ENCODE data around the gene DGKZ. TPM values are rescaled to one million over a fixed set of nuclear protein-coding genes. Genes with fewer than 3 reads are reported as not detected.
"Not testable (repeated sequence)": the region's sequence is repeated elsewhere in the genome, so short reads cannot be mapped to it uniquely, and the experiment has no call there.

The DGKZ gene
- total RNA-seq, 2 experiments from 2014 or later, result 159 to 166 TPM

GRCh38 chr11:46299451-46299961 lies 47.8 kb upstream of the DGKZ start:
- Mint-ChIP-seq H3K27ac (no peak overlapping the region), H3K4me1 (ENCODE audit: low read depth) (peaks cover 14% of the 10 kb centered on the region), H3K36me3 (ENCODE audit: low read depth) (no peaks in the 10 kb centered on the region), H3K4me3 (no peak overlapping the region), H3K9me3 (no peaks in the 10 kb centered on the region), H3K27me3 (peaks cover 11% of the 10 kb centered on the region)
- TF ChIP-seq, protein P1, sequence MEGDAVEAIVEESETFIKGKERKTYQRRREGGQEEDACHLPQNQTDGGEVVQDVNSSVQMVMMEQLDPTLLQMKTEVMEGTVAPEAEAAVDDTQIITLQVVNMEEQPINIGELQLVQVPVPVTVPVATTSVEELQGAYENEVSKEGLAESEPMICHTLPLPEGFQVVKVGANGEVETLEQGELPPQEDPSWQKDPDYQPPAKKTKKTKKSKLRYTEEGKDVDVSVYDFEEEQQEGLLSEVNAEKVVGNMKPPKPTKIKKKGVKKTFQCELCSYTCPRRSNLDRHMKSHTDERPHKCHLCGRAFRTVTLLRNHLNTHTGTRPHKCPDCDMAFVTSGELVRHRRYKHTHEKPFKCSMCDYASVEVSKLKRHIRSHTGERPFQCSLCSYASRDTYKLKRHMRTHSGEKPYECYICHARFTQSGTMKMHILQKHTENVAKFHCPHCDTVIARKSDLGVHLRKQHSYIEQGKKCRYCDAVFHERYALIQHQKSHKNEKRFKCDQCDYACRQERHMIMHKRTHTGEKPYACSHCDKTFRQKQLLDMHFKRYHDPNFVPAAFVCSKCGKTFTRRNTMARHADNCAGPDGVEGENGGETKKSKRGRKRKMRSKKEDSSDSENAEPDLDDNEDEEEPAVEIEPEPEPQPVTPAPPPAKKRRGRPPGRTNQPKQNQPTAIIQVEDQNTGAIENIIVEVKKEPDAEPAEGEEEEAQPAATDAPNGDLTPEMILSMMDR (IDR thresholded peaks at IDR 0.05), result no peak
- Histone ChIP-seq H3K9me3 (ENCODE audit: control insufficient read depth in 1 of 2, insufficient read depth in 1 of 2, low read length in 2 of 2) (peaks cover 0 to 4% of the 10 kb centered on the region in 2 experiments), H3K27ac (ENCODE audit: low read depth in 1 of 2, low read length in 2 of 2) (no peak overlapping the region), H3K4me3 (ENCODE audit: low read length) (no peak overlapping the region), H3K4me1 (ENCODE audit: insufficient read depth, low read length) (peaks cover 22% of the 10 kb centered on the region), H3K36me3 (ENCODE audit: insufficient read depth, low read length) (no peaks in the 10 kb centered on the region), H3K27me3 (ENCODE audit: control insufficient read depth in 1 of 2, insufficient read depth in 2 of 2, low read length in 2 of 2) (peaks cover 6 to 16% of the 10 kb centered on the region in 2 experiments)
- ChIA-PET POLR2A (no interaction called here), CTCF (no interaction called here)
- intact Hi-C loops (cut with DNase I, micrococcal nuclease), result loop anchor here in 1 of 2 experiments (5.0 kb wide), 2 partner anchors 33 to 53 kb away; no protein-coding TSS in a partner anchor
- ATAC-seq (ENCODE audit: poor library complexity) (no peak), DNase-seq (no peak)

GRCh38 chr11:46300270-46300669 lies 47.0 kb upstream of the DGKZ start:
- H3K4me3 ChIP-seq (ENCODE audit: low read length), result no peak overlapping the region
- peaks cover 16% of the 10 kb centered on the region for H3K4me1 ChIP-seq (ENCODE audit: insufficient read depth, low read length)
- ATAC-seq (ENCODE audit: poor library complexity), result no peak
- intact Hi-C loops (cut with DNase I, micrococcal nuclease), result loop anchor here in 1 of 2 experiments (10.0 kb wide), 1 partner anchor 175 kb away; the partner anchor contains the start of gene PHF21A
- Mint-ChIP-seq H3K36me3 (ENCODE audit: low read depth) (no peaks in the 10 kb centered on the region), H3K4me1 (ENCODE audit: low read depth) (peaks cover 14% of the 10 kb centered on the region), H3K4me3 (no peak overlapping the region), H3K27ac (no peak overlapping the region), H3K9me3 (no peaks in the 10 kb centered on the region), H3K27me3 (peaks cover 11% of the 10 kb centered on the region)
- H3K9me3 ChIP-seq (ENCODE audit: control insufficient read depth in 1 of 2, insufficient read depth in 1 of 2, low read length in 2 of 2), result peaks cover 0 to 4% of the 10 kb centered on the region in 2 experiments
- TF ChIP-seq, protein P1 (IDR thresholded peaks at IDR 0.05), result no peak
- DNase-seq, result no peak
- H3K27me3 ChIP-seq (ENCODE audit: control insufficient read depth in 1 of 2, insufficient read depth in 2 of 2, low read length in 2 of 2), result peaks cover 6 to 16% of the 10 kb centered on the region in 2 experiments
- H3K27ac ChIP-seq (ENCODE audit: low read depth in 1 of 2, low read length in 2 of 2), result no peak overlapping the region
- CTCF ChIA-PET, result no interaction called here
- no peaks in the 10 kb centered on the region for H3K36me3 ChIP-seq (ENCODE audit: insufficient read depth, low read length)
- POLR2A ChIA-PET, result no interaction called here

DNA sequence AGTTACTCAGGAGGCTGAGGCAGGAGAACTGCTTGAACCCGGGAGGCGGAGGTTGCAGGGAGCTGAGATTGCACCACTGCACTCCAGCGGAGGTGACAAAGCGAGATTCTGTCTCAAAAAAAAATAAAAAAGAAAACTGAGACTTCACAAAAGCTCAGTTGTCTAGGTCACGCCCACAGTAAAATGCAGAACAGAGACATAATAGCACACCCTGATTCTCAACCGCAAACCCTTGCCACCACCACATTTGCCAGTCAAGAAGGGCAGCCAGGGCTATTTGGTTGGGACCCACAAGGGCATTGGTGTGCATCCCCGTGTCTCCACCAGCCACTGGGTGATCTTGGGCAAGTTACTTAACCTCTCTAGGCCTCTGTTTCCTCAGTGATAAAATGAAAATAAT lies 44.4 kb upstream of the DGKZ start:
- Mint-ChIP-seq H3K9me3 (no peaks in the 10 kb centered on the region), H3K27ac (no peak overlapping the region), H3K4me1 (ENCODE audit: low read depth) (no peaks in the 10 kb centered on the region), H3K36me3 (ENCODE audit: low read depth) (no peaks in the 10 kb centered on the region), H3K27me3 (peaks cover 5% of the 10 kb centered on the region), H3K4me3 (no peak overlapping the region)
- no peak for ATAC-seq (ENCODE audit: poor library complexity)
- intact Hi-C loops (cut with DNase I, micrococcal nuclease), result loop anchor here in 1 of 2 experiments (10.0 kb wide), 1 partner anchor 178 kb away; the partner anchor contains the start of gene PHF21A
- no peak overlapping the region for H3K27ac ChIP-seq (ENCODE audit: low read depth in 1 of 2, low read length in 2 of 2)
- TF ChIP-seq, protein P1 (IDR thresholded peaks at IDR 0.05), result no peak
- H3K4me3 ChIP-seq (ENCODE audit: low read length), result no peak overlapping the region
- ChIA-PET POLR2A (no interaction called here), CTCF (no interaction called here)
- no peaks in the 10 kb centered on the region for H3K9me3 ChIP-seq (ENCODE audit: control insufficient read depth in 1 of 2, insufficient read depth in 1 of 2, low read length in 2 of 2)
- H3K4me1 ChIP-seq (ENCODE audit: insufficient read depth, low read length), result no peaks in the 10 kb centered on the region
- DNase-seq, result peak in 3 of 14 experiments; percentile 7 to 33 (median 27)
- H3K27me3 ChIP-seq (ENCODE audit: control insufficient read depth in 1 of 2, insufficient read depth in 2 of 2, low read length in 2 of 2), result no peaks in the 10 kb centered on the region
- no peaks in the 10 kb centered on the region for H3K36me3 ChIP-seq (ENCODE audit: insufficient read depth, low read length)

GRCh38 chr11:46304036-46304435 lies 43.2 kb upstream of the DGKZ start:
- H3K27me3 ChIP-seq (ENCODE audit: control insufficient read depth in 1 of 2, insufficient read depth in 2 of 2, low read length in 2 of 2); H3K4me1 Mint-ChIP-seq (ENCODE audit: low read depth); H3K36me3 Mint-ChIP-seq (ENCODE audit: low read depth); H3K27me3 Mint-ChIP-seq; H3K9me3 ChIP-seq (ENCODE audit: control insufficient read depth in 1 of 2, insufficient read depth in 1 of 2, low read length in 2 of 2); DNase-seq; H3K4me3 ChIP-seq (ENCODE audit: low read length); H3K9me3 Mint-ChIP-seq; H3K36me3 ChIP-seq (ENCODE audit: insufficient read depth, low read length); H3K4me1 ChIP-seq (ENCODE audit: insufficient read depth, low read length); H3K4me3 Mint-ChIP-seq; ATAC-seq (ENCODE audit: poor library complexity); H3K27ac ChIP-seq (ENCODE audit: low read depth in 1 of 2, low read length in 2 of 2); H3K27ac Mint-ChIP-seq: not testable (repeated sequence)
- POLR2A ChIA-PET, result interaction anchor here (1.0 kb wide), 1 partner anchor 9 kb away, joined by 3 read pairs; no protein-coding TSS in a partner anchor
- intact Hi-C loops (cut with DNase I, micrococcal nuclease), result loop anchor here in 1 of 2 experiments (10.0 kb wide), 1 partner anchor 179 kb away; the partner anchor contains the start of gene PHF21A
- CTCF ChIA-PET, result interaction anchor here (1.3 kb wide), 1 partner anchor 65 kb away, joined by 3 read pairs; no protein-coding TSS in a partner anchor
